Cerebellar cortex (tissue), 1 donor: ENCODE data around the gene GALNT15.

Experiments
- DNase-seq: peaks from one replicate; pipeline ENCODE4 v3.0.0-alpha.2; 2015; ENCODE audit warnings: low spot score

GALNT15 gene

DNA sequence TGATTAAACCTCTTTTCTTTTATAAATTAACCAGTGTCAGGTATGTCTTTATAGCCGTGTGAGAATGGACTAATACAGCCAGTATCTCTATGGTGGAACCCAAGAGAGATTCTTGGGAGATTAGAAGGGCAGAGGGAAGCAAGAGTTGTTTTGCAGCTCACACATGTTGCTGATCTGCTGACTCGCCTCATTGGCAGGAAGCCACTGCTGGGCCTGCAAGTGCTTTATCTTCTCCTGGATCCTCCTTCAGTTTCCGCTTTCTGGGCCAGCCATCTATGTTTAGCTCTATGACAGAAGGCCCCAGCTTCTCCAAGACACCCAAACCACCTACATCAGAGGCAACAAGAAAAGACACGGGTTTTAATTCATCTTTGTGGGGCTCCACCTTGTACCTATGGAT is 23.4 kb upstream of the GALNT15 start:
- no peak for DNase-seq

DNA sequence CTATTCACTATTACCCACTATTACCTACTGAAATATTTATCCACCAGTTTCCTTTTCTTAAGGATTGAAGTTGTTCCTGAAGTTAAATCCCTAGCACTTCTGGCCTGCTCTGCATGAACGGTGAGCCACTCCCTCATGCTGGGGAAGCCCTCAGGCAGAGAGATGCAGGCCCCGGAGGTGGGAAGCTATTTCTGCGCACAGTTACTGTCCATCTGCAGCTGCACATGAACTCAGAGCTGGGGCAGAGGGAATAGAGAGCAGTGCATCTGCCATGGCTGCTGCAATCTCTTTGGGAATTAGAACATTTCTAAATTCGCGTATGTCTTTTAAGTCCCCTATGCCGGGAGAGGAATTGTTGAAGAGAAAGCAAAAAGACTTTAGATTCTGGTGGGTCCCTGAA is 6.3 kb upstream of the GALNT15 start:
- DNase-seq: no peak

DNA sequence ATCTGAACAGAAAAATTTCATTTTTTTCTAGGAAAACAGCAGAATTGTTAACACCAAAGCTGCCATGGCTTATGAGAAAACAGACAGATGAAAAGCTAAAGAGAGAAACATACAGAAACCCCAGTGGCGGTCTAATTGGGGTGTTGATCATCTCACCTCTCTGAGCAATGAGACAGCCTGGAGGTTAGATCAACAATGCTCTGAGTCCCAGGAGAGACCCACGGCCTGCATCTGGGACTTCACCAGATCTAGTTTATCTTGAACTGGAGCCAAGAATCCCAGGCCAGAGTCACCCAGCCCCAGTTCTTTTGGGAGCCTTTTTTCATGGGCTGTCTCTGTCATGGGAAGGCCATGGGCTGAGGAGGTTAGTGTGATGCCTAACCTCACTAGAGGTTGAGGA is 3.5 kb upstream of the GALNT15 start:
- no peak for DNase-seq

DNA sequence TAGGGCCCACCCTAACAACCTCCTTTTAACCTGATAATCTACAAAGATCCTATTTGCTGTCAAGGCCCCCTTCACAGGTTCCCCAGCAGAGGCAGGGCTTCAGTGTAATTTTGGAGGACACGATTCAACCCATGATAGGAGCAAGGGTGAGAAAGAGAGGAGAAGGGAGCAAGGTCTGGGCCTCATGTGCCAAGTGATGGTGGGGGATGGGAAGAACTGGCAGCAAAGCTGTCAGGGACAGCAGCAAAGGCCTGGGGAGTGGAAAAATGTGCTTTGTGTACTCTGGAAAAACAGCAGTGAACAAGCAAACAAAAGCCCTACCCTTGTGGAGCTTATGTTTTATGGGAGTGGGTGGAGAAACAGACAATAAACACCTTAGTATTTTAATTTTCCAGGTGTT is 2.7 kb upstream of the GALNT15 start:
- DNase-seq: no peak

DNA sequence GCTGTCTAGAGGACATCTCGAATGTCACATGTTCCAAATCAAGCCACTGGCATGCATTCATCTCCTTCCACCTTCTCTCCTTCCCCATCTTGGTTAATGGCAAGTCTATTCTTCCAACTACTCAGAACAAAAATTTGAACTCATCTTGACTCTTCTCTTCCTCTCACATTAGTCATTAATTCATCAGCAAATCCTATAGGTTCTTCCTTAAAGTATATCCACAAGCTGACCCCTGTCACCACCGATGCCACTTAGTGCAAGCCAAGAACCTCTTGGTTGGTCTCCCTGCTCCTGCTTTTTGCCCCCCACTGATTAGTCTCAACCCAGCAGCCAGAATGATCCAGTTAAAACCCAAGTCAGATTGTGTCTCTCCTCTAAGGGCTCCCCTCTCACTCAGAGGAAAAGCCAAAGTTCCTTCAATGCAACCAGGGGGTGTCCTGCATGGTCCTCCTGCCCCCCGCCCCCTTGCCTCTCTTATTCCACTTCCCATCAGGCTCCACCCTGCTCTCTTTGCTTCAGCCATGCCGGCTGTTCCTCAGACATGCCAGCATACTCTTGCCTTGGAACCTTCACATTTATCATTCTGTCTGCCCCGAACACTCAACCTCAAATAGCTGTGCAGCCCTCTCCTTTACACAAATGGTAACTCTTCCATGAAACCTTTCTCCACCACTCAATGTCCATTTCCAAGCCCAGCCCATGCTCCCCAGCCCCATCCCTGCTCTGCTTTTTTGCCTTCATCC is 1.0 kb upstream of the GALNT15 start:
- DNase-seq: no peak

DNA sequence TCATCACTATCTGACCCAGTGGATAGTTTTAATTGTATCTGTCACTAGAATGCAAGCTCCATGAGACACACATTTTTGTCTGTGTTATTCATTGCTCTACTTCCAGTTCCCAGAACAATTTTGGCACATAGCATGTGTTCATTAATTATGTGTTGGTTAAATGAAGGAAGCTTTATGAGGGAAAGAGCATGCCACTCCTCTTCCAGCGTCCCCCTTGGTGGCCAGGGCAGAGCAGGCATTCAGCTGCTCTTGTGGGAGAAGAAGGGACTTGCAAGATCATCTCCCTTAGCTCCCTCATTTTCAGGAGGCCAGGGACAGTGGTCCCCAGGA is 489 bp upstream of the GALNT15 start:
- DNase-seq: no peak

DNA sequence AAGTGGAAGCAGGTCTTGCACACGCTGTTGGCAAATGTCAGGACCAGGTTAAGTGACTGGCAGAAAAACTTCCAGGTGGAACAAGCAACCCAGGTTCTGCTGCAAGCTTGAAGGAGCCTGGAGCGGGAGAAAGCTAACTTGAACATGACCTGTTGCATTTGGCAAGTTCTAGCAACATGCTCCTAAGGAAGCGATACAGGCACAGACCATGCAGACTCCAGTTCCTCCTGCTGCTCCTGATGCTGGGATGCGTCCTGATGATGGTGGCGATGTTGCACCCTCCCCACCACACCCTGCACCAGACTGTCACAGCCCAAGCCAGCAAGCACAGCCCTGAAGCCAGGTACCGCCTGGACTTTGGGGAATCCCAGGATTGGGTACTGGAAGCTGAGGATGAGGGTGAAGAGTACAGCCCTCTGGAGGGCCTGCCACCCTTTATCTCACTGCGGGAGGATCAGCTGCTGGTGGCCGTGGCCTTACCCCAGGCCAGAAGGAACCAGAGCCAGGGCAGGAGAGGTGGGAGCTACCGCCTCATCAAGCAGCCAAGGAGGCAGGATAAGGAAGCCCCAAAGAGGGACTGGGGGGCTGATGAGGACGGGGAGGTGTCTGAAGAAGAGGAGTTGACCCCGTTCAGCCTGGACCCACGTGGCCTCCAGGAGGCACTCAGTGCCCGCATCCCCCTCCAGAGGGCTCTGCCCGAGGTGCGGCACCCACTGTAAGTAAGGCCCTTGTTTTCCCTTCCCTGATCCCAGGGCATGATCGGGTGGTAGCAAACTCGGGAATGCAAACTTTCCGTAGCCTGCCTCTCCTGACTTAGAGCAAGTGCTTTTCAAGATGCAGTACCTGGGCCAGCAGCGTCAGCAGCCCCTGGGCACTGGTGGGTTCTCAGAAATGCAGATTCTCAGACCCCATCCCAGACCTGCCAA is 759 bp downstream of the GALNT15 start:
- DNase-seq: no peak

DNA sequence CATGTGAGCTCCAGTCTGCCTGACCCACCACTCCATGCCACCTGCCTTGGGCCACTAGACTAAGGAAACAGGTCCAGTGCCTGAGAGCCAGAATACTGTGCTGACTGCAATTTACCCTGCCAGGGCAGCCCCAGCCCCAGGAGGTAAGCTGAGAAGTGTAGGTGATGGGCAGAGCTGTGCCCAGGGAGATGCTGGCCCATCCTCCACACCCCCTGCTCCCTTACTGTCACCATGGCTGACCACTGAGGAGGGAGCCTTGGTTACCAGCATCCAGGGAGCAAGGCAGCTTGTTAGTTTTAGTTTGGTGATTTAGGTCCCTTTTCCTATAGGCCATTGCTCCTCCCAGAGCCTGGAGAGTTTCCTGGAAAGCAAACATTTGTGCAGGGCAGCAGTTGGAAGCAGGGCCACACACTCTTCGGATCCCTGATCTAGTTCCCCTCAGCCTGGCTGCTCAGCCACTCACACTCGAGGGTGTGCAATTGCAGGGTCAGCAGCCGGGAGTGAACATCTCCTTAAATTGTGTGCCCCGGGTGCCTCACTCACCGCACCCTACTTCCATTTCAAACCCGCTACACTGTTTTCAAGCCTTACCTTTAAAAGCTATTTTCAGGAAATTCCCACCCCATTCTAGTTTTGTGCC is 2.0 kb downstream of the GALNT15 start:
- no peak for DNase-seq

DNA sequence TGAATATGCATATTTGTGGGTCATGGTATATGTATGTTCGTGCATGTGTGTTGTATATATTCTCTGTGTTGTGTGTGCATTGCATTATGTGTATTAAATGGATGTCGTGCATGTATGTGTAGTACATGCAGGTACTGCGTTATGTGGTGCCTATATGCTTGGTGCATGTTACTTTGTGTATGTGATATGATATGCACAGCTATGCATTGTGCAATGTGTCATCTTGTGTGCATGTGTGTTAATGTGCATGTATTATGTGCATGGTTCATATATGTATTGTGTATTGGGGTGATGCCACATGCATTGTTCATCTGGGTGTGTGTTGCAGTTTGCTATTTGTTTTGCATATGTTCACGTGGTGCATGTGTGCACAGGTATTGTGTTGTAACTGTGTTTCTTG is 2.9 kb downstream of the GALNT15 start:
- DNase-seq: no peak

DNA sequence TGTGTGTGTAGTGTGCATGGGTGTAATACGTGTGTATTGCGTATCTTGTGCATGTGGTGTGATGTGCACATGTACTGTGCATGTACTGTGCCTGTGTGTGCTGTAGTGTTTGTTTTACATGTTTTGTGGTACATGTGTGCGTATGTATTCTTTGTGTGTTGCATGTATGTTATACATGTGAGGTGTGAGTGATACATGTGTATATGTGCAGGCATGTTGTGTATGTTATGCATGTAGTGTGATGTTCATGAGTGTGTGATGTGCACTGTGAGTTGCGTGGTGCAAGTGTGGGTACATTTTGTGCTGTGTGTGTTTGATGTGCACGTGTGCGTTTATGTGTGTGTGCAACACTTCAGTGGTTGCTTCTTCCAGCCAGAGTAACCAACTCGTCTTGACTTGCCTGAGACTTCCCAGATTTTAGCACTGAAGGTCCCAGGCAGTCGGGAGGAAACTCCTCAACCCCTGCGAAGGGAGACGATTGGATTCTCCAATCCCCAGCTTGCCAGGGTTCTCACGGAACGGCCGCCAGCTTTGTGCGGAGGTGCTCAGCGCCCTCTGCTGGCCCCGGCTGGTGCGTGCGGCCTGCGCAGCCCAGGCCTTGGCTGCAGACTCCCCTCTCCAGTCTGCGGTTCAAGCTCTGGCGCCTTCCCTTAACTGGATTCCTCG is 3.6 kb downstream of the GALNT15 start:
- DNase-seq: peak; percentile 82

DNA sequence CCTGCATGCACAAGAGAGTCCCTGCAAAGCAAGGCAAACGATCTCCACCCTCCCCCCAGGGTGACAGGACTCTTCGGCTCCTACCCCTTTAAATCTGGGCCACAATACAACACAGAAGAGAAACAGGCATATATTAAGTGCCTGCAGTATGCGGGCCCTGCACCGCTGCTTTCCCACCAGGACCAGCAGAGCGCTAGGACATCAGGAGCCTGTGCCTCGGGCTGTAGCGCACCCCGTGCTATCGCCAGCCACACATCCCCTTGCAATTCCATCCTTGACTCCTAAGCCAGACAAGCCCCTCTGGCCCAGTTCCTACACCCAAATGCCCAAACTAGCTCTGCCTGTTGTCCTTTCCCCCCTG is 4.1 kb downstream of the GALNT15 start:
- no peak for DNase-seq

DNA sequence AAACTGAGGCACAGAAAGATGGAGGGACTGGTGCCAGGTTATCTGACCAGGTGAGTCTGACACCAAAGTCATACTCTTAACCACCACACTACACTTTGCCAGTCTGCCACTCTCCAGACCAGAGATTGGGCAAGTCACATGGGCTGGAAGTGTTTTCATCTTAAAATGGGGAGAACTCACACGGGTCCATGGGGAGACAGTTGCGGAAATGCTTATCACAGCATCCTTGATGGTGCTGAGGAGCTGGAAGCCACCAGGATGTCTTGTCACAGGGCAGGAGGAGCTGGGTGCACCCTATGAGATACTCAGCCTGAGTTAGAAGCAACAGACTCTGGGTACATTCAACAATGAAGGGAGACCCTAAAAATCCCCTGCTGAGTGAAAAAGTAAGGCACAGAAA is 4.8 kb downstream of the GALNT15 start:
- DNase-seq: no peak

DNA sequence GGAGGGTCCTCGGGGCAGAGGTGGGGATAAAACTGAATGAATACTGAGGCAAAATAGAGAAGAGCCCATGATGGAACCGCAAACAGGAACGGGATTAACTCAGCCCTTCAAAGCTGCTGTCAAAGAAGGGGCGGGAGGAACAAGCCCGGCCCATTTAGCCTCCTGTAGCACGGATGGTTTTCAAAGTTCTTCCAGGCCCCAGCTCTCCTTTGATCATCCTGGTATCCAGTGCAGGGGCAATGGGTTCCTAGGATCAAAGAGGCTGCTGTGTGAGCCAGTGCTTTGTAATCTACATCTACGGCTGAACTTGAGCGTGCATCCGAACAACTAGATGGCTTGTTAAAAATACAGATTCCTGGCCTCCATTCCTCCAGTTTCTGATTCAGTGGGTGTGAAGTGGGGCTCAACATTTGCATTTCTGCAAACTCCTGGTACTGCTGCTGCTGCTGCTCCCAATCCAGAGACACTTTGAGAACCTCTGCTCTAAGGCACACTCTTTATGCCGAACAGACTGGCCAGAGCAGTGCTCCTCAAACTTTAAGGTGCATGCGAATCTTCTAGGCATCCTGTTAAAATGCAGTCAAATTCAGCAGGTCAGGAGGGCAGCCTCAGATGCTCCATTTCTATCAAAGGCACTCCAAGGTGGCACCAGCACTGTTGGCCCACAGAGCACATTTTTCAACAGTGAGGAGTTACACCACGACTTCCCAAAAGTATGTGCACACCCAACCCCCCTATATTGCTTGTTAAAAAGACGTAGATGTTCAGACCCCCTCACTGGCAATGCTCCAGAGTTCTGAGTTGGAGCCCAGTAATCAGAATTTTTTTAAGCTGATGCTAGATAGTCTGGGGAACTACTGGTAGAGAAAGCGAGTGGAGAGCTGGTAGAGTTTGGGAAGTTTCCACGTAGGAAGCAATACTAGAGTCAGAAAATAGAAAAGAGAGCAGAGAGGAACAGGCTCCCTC is 5.6 kb downstream of the GALNT15 start:
- no peak for DNase-seq

DNA sequence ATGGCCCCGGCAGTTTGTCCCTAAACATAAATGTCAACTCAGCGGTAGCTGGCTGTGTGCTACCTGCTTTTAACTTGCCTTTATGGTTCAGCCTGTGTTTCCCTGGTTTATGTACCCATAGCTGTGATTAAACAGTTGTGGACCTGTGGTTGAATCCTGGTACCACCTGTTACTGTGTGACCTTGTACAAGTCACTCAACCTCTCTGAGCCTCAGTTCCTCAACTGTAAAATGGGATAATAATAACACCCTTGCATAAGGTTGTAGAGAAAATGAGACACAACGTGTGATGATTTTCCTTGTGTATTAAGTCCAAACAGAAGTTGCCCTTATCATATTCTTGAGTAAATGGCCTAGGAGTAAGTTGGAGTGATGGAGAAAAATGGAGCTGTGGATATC is 6.3 kb downstream of the GALNT15 start:
- DNase-seq: no peak

DNA sequence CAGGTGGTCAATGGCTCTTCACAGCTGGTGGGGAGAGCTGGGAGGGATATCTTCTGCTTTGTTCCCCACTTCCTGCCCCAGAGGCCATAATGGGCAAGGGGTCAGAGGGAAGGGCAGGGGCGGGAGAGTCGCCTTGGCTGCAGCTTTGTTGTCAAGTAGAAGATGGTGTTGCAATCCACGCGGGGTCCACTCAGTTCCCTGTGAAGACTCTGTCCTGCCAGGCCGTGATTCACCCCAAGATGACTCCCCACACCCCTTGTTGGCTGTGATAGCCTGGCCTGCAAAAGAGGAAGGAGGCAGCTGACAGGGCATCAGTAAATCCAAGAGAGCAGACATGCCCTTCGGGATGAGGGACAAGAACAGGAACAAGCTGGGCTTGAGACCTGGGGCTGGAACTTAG is 6.9 kb downstream of the GALNT15 start:
- DNase-seq: no peak

DNA sequence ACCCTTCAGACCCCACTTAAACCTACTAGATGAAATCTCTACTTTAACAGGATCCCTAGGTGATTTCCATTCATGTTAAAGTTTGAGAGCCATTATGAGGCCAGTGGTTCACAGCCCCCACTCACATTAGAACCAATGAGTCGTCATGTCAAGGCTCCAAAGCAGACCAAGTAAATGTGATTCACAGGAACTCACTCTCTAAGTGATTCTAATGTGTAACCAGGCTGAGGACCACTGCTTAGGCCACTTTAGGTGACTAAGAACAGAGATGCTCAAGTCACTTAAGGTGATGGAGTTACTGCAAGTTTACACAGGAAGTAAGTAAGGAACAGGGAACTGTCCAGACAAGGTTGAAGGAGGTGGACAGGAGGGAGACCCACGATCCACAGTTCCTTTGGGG is 7.7 kb downstream of the GALNT15 start:
- no peak for DNase-seq

DNA sequence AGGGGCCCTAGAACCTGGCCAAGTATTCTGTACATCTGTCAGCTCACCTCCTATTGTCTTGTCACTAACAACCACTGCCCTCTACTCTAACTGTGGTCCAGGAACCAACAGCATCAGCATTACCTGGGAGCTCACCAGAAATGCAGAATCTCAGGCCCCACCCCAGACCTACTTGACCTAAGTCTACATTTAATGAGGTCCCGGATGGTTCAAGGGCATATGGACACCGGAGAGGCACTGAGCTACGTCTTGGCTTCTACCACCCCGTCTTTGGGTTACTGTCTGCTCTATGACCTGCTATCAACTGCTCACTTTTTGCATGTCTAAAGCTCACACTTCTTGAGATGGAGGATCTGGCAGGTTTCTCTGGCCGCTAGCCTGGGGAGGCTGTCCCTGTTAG is 8.1 kb downstream of the GALNT15 start:
- no peak for DNase-seq

DNA sequence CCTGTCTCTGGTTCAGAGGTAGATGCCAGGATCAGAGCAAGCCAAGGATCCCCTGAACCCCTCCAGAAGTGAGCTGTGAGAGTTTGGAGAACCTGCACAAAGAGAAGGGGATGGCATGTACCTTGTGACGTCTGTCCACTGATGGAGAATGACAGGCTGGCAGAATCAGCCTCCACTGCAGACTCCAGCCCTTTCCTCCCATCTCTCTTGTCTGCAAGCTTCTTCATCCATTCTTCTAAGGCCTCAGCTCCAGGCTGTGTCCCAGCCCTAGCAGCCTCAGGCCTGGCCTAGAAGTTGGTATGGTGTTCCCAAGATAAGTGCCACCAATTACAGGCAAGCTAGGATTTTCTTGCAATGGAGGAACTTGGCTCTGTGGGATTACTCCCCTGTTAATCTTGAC is 8.6 kb downstream of the GALNT15 start:
- DNase-seq: no peak

DNA sequence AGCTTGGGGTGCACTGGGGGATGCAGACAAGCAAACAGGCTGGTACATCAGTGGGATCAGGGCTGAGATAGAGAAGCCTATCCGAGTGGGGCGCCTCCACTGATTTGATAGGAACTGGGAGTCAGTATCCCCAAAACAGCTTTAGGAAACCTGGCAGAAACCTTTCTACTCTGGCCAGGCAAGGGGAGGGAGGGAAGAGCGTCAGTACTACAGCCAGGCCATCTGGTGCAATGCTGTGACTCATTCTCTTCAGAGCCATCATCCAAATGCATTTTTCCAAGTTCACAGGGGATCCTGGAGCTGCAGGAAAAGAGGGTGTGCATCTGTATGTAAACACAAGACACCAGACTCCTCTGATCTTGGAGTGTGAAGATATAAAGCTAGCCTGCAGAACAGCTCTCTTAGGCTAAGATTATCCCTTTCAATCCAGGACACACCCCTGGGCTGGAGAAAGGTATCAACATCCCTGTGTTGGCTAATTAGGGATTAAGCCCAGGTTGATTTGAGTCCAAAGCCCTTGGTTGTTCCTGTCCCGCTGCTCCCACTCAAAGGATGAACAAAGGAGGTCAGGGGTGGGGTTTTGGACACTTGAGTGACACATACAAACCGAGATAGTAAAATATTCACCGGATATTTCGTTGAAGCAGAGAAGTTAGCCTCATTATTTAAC is 9.3 kb downstream of the GALNT15 start:
- peak; percentile 97 for DNase-seq

DNA sequence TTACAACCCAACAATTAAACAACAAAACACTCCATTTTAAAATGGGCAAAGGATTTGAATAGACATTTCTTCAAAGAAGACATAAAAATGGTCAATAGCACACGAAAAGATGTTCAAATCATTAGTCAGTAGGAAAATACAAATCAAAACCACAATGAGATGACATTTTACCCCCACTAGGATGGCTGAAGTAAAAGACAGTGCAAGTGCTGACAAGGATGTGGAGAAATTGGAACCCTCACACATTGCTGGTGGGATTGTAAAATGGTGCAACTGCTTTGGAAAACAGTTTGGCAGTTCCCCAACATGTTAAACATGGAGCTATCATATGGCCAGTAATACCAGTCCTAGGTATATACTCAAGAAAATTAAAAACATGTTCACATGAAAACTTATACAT is 11.6 kb downstream of the GALNT15 start:
- no peak for DNase-seq

DNA sequence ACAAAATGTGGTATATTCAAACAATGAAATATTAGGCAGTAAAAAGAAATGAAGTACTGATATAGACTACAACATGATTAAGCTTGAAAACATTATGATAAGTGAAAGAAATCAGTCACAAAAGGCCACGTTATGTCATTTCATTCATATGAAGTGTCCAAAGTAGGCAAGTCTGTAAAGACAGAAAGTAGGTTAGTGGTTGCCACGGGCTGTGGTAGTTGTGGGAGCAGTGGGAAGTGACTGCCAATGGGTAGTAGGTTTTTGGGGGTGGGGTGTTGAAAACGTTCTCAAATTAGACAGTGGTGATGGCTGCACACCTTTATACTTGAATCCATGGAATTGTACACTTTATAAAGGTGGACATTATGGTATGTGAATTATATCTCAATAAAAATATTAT is 12.1 kb downstream of the GALNT15 start:
- DNase-seq: no peak
